ENCODE results near the gene TSC1.

TSC1 gene

GRCh38 chr9:132873403-132873802 lies 71.0 kb downstream of the TSC1 start:
- no peak overlapping the region for H3K4me3 ChIP-seq (ENCODE audit: low read depth, low read length)

GRCh38 chr9:132869266-132869665 lies 75.2 kb downstream of the TSC1 start:
- H3K4me3 ChIP-seq (ENCODE audit: low read depth, low read length): no peak overlapping the region

- H3K4me3 ChIP-seq (ENCODE audit: low read depth, low read length): no peak overlapping the region
Measured at GRCh38 chr9:132866898-132867297, 77.5 kb downstream of the TSC1 start.

DNA sequence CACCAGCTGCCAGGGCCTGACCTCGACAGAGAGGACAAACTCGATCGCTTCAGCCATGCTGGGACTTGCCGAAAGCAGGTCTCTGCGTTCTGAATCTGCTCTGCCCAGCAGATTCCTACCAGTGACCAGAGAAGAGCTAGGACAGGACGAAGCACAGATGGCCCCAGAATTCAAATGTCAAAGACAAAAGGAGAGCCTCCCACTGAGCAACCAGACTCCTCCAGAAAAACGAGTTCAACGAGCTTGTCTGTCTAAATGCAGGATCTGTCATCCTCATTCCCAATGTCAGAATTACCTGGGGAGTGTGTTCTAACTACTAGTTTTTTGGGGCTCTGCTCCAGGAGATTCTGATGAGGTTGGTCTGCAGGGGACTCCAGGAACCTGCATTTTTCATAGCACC lies 79.7 kb downstream of the TSC1 start:
- no peak overlapping the region for H3K4me3 ChIP-seq (ENCODE audit: low read depth, low read length)

GRCh38 chr9:132864277-132864676 lies 80.1 kb downstream of the TSC1 start:
- no peak overlapping the region for H3K4me3 ChIP-seq (ENCODE audit: low read depth, low read length)

GRCh38 chr9:132863096-132863495 lies 81.3 kb downstream of the TSC1 start:
- no peak overlapping the region for H3K4me3 ChIP-seq (ENCODE audit: low read depth, low read length)

- no peak overlapping the region for H3K4me3 ChIP-seq (ENCODE audit: low read depth, low read length)
Measured at GRCh38 chr9:132862533-132862932, 81.9 kb downstream of the TSC1 start.

GRCh38 chr9:132861666-132862065 lies 82.8 kb downstream of the TSC1 start:
- H3K4me3 ChIP-seq (ENCODE audit: low read depth, low read length): no peak overlapping the region

- no peak overlapping the region for H3K4me3 ChIP-seq (ENCODE audit: low read depth, low read length)
Measured at GRCh38 chr9:132858751-132859150, 85.7 kb downstream of the TSC1 start.

GRCh38 chr9:132857616-132858342 lies 86.6 kb downstream of the TSC1 start:
- H3K4me3 ChIP-seq (ENCODE audit: low read depth, low read length): no peak overlapping the region

DNA sequence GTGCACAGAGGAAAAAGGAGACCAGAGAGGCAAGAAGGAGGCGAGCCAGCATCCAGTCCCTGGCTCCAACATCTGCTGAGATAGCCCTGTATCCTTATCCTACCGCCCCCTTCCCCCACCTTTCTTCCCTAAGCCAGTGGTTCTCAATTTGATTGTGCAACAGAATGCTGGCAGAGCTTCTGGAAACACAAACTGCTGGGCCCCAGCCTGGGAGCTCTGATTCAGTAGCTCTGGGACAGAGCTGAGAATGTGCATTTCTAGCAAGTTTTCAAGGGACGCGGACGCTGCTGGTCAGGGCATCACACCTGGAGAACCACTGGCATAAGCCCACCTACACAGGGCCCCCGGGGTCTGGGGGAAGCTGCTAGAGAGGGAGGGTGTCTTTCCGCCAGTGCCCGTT lies 87.4 kb downstream of the TSC1 start:
- no peak overlapping the region for H3K4me3 ChIP-seq (ENCODE audit: low read depth, low read length)

DNA sequence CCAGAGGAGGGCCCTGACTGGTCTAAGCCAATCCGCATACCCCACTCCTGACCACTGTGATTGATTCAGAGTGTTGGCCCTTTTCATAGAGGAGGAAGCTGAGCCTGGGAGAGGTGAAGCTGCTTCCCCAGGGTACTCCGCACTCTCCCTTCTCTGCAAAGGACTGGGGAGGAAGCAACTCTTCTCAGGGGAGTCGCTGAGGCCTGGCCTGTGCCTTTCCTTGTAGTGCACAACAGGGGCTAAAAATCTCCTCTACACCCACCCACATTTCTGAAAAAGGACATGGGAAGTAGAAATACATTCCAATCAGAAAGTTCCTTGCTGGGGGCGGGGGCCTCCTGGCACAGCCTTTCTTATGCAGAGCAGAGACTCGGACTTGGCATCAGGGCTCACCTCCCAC lies 88.5 kb downstream of the TSC1 start:
- H3K4me3 ChIP-seq (ENCODE audit: low read depth, low read length): no peak overlapping the region

DNA sequence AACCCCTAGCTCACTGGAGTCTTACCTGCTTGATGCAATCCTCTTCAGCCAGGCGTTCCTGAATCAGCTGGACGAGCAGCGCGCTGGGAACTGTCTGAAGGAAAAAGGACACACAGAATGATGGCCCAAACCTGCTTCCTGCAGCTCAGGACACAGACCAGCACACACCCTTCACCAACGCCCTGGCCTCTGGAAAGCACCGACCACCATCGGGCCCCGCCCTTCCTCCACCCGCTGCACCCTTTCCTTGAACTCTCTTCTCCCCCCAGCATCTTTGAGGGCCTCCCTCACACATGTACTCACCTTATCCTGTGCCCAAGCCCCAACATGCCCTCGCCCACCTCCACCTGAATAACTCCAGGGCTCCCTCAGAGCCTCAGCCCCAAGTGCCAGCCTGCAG lies 89.6 kb downstream of the TSC1 start:
- H3K4me3 ChIP-seq (ENCODE audit: low read depth, low read length): no peak overlapping the region

- H3K4me3 ChIP-seq (ENCODE audit: low read depth, low read length): no peak overlapping the region
Measured at GRCh38 chr9:132853482-132853881, 90.9 kb downstream of the TSC1 start.

DNA sequence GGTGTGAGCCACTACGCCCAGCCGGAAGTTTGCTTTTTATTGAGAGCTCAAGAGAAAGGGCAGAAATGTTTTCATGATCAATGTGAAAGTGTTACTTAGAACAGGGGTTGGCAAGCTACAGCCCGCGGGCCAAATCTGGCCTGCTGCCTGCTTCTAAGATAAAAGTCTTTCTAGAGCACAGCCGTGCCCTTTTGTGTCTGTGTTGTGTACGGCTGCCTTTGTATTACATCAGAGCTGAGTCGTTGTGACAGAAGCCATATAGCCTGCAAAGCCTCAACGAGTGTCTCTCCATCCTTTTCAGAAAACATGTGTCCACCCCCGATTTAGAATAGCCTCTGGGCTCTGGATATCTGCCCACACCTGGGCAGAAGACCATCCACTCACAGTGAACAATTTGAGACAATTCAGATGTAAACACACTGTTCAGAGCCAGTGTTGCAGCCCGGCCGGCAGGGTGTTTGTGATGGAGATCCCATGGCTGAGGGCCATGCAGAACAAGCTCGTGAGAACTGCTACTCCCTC lies 95.2 kb downstream of the TSC1 start:
- H3K4me3 ChIP-seq (ENCODE audit: low read depth, low read length): no peak overlapping the region

GRCh38 chr9:132846918-132847515 lies 97.4 kb downstream of the TSC1 start:
- H3K4me3 ChIP-seq (ENCODE audit: low read depth, low read length): no peak overlapping the region

DNA sequence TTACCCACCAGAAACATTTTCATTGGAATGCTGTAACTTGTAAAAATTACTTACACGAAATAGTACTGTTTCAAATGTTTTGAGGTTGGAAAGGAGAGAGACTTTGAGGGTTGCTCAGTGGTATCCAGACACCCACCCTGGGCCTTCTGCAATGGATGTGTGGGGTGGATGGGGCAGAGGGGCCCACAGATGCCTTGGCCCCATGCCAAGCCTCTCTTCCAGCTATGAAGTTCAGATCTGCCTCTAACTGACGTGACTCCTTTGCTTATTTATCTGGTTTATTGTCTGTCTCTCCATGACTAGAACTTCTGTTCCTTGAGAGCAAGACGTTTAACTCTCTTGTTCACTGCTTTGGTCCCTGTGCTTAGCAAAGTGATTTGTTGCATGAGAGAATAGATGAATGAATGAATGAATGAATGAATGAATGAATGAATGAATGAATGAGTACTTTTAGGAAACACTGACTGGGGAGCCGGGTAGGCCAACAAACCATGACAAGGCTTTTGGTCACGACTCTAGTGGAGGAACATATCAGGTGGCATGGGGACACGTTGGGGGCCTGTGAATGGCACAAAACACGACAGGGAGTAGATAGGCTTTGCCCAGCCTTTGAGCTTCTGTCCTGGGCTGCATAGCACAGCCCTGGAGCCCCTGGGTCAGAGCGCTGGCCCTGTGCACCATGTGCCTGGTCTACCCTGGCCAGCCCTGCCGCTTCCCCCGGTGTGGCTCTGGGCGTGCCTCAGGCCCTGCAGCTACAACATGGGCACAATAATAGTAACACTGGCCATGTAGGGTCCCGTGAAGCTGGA lies 98.1 kb downstream of the TSC1 start:
- no peak overlapping the region for H3K4me3 ChIP-seq (ENCODE audit: low read depth, low read length)

GRCh38 chr9:132842124-132843044 lies 102.0 kb downstream of the TSC1 start:
- no peak overlapping the region for H3K4me3 ChIP-seq (ENCODE audit: low read depth, low read length)

Measured in iPS-11a (cell line).